ENCODE results near the gene CD300E. TPM values are rescaled to one million over a fixed set of nuclear protein-coding genes. Genes with fewer than 3 reads are reported as not detected.
"Not testable (repeated sequence)": the region's sequence is repeated elsewhere in the genome, so short reads cannot be mapped to it uniquely, and the experiment has no call there.

CD300E gene
- total and polyA plus RNA-seq, 5 donors from 2014 or later = 0.06 to 0.08 TPM; not detected in 3

DNA sequence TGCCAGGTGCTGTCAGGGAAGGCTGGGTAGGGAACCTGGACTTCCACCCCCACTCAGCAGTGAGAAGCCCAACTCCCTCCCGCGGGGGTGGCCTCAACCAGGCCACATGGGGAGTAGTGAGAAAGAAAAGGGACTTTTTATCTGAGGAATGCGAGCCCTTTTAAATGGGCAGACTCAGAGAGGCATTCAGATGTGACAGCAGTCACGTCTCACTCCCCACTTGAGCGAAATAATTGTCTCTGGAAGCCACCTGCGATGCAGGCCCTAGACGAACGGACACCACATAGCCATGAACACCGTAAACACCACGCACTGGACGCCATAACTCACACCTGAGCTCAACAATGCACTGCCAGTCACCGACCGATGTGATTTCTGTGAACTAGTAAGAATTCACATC is 11.9 kb upstream of the CD300E start:
- Histone ChIP-seq H3K27ac (ENCODE audit: insufficient read depth, low read length, poor library complexity, severe bottlenecking) (no peak overlapping the region), H3K4me1 (ENCODE audit: control insufficient read depth, insufficient read depth, low read length, poor library complexity, severe bottlenecking) (peaks cover 14% of the 10 kb centered on the region), H3K27me3 (ENCODE audit: control insufficient read depth, insufficient read depth, low read length) (peaks cover 12% of the 10 kb centered on the region), H3K36me3 (ENCODE audit: control insufficient read depth, insufficient read depth, low read length) (no peaks in the 10 kb centered on the region), H3K4me3 (ENCODE audit: low read depth, low read length) (no peak overlapping the region), H3K9me3 (ENCODE audit: control insufficient read depth in 2 of 2, low read length in 2 of 2) (no peaks in the 10 kb centered on the region)
- H3K9me3 Mint-ChIP-seq = peaks cover 0 to 2% (median 0%) of the 10 kb centered on the region in 7 donors
- no peaks in the 10 kb centered on the region for H3K36me3 Mint-ChIP-seq
- no peak for DNase-seq
- H3K27me3 Mint-ChIP-seq = peaks cover 36% of the 10 kb centered on the region
- no peak overlapping the region for H3K27ac Mint-ChIP-seq
- no peak overlapping the region for H3K4me3 Mint-ChIP-seq
- peaks cover 8 to 14% (median 12%) of the 10 kb centered on the region in 4 donors for H3K4me1 Mint-ChIP-seq
- no peak for ATAC-seq (ENCODE audit: low read depth in 2 of 2)

DNA sequence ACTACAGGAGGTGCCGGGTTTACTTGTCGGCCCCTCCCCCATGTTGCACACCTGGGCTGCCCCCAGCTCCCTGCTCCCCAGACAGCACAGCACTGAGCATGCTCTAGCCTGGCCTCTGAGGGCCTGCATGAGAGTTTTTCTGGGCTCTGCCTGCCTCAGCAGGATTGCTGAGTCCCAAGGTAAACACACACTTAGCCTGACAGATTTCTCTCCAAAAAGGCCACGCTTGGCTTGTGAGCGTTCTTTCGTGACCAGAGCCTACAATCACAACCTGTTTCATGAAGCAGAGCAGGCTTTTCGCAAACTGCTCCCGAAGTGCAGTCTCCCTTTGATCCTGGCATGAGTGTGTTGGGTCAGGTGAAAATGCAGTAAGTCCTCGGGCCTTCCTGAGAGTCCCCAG is 9.8 kb upstream of the CD300E start:
- H3K4me1 Mint-ChIP-seq = peaks cover 0 to 5% (median 0%) of the 10 kb centered on the region in 4 donors
- peaks cover 0 to 6% (median 0%) of the 10 kb centered on the region in 7 donors for H3K9me3 Mint-ChIP-seq
- no peaks in the 10 kb centered on the region for H3K36me3 ChIP-seq (ENCODE audit: control insufficient read depth, insufficient read depth, low read length)
- peak overlapping the region in 1 of 4 donors; percentile 8 for H3K4me3 Mint-ChIP-seq
- H3K27ac ChIP-seq (ENCODE audit: insufficient read depth, low read length, poor library complexity, severe bottlenecking) = no peak overlapping the region
- no peak overlapping the region for H3K4me3 ChIP-seq (ENCODE audit: low read depth, low read length)
- H3K4me1 ChIP-seq (ENCODE audit: control insufficient read depth, insufficient read depth, low read length, poor library complexity, severe bottlenecking) = no peaks in the 10 kb centered on the region
- H3K27me3 ChIP-seq (ENCODE audit: control insufficient read depth, insufficient read depth, low read length) = peaks cover 12% of the 10 kb centered on the region
- peaks cover 35% of the 10 kb centered on the region for H3K27me3 Mint-ChIP-seq
- H3K27ac Mint-ChIP-seq = no peak overlapping the region
- H3K36me3 Mint-ChIP-seq = no peaks in the 10 kb centered on the region
- no peak for ATAC-seq (ENCODE audit: low read depth in 2 of 2)
- no peaks in the 10 kb centered on the region for H3K9me3 ChIP-seq (ENCODE audit: control insufficient read depth in 2 of 2, low read length in 2 of 2)
- DNase-seq = no peak

DNA sequence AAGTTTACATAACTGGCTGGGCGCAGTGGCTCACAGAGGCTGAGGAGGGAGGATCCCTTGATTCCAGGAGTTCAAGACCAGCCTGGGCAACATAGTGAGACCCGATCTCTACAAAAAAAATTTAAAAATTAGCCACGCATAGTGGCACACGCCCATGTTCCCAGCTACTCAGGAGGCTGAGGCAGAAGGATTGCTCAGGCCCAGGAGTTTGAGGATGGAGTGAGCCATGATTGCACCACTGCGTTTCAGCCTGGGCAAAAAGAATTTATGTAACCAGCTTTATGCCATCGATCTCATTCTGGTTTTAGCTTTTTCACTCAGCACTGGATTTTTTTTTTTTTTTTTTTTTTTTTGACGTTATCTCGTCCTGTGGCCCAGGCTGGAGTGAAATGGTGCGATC is 9.1 kb upstream of the CD300E start:
- Histone ChIP-seq H3K4me1 (ENCODE audit: control insufficient read depth, insufficient read depth, low read length, poor library complexity, severe bottlenecking) (no peaks in the 10 kb centered on the region), H3K9me3 (ENCODE audit: control insufficient read depth in 2 of 2, low read length in 2 of 2) (no peaks in the 10 kb centered on the region), H3K27ac (ENCODE audit: insufficient read depth, low read length, poor library complexity, severe bottlenecking) (no peak overlapping the region), H3K4me3 (ENCODE audit: low read depth, low read length) (no peak overlapping the region), H3K36me3 (ENCODE audit: control insufficient read depth, insufficient read depth, low read length) (no peaks in the 10 kb centered on the region), H3K27me3 (ENCODE audit: control insufficient read depth, insufficient read depth, low read length) (peaks cover 8% of the 10 kb centered on the region)
- Mint-ChIP-seq H3K27me3 (peaks cover 33% of the 10 kb centered on the region), H3K4me3 (no peak overlapping the region), H3K27ac (peak overlapping the region in 1 of 3 donors; percentile 2), H3K9me3 (peaks cover 0 to 6% (median 0%) of the 10 kb centered on the region in 7 donors), H3K36me3 (no peaks in the 10 kb centered on the region), H3K4me1 (peaks cover 0 to 5% (median 0%) of the 10 kb centered on the region in 4 donors)
- no peak for ATAC-seq (ENCODE audit: low read depth in 2 of 2)
- DNase-seq = no peak

DNA sequence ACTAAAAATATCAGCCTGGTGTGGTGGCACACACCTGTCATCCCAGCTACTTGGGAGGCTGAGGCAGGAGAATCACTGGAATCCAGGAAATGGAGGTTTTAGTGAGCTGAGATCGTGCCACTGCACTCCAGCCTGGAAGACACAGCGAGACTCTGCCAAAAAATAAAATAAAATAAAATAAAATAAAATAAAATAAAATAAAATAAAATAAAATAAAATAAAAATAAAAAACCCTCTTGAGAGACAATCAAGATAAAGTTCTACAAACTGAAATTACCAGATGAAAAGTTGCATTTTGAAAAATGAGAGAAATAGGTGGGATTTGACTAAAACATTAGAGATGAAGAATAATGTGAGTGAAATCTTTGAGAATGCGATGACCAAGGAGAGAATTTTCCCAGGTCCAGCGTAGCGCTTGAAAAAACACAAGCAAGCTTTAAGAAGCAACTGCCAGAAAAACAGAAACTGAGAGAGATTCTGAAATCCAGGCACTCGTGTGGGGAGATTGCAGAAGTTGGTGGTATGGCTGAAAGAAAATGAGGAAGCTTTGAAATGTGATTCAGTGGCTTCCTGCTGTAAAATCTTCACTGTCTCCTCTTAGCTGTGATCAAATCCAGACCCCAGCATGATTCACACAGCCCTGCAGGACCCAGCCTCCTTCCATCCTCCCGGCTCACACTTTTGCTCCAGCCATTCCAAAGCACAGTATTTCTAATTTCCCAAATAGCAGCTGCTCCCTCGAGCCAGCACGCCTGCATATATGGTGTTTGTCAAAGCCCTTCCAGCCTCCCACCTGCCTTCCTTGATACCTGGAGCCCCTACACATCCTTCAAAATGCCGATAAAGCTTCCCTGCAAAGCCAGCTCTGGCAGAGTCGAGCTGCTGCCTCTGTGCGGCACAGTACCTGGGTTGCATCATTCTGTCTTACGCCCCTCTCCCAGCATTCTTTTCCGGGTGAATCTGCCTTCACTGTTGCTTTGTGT is 8.2 kb upstream of the CD300E start:
- H3K27ac ChIP-seq (ENCODE audit: insufficient read depth, low read length, poor library complexity, severe bottlenecking) = no peak overlapping the region
- DNase-seq = no peak
- Mint-ChIP-seq H3K9me3 (peaks cover 0 to 8% (median 0%) of the 10 kb centered on the region in 7 donors), H3K36me3 (no peaks in the 10 kb centered on the region), H3K27ac (peak overlapping the region in 1 of 3 donors; percentile 5), H3K4me1 (peaks cover 0 to 5% (median 0%) of the 10 kb centered on the region in 4 donors), H3K27me3 (peaks cover 32% of the 10 kb centered on the region), H3K4me3 (no peak overlapping the region)
- H3K4me3 ChIP-seq (ENCODE audit: low read depth, low read length) = no peak overlapping the region
- H3K9me3 ChIP-seq (ENCODE audit: control insufficient read depth in 2 of 2, low read length in 2 of 2) = peaks cover under 1 to 1% of the 10 kb centered on the region in 2 experiments
- H3K27me3 ChIP-seq (ENCODE audit: control insufficient read depth, insufficient read depth, low read length) = peaks cover 8% of the 10 kb centered on the region
- H3K36me3 ChIP-seq (ENCODE audit: control insufficient read depth, insufficient read depth, low read length) = no peaks in the 10 kb centered on the region
- peak; percentile 24 to 50 for ATAC-seq (ENCODE audit: low read depth in 2 of 2)
- no peaks in the 10 kb centered on the region for H3K4me1 ChIP-seq (ENCODE audit: control insufficient read depth, insufficient read depth, low read length, poor library complexity, severe bottlenecking)

DNA sequence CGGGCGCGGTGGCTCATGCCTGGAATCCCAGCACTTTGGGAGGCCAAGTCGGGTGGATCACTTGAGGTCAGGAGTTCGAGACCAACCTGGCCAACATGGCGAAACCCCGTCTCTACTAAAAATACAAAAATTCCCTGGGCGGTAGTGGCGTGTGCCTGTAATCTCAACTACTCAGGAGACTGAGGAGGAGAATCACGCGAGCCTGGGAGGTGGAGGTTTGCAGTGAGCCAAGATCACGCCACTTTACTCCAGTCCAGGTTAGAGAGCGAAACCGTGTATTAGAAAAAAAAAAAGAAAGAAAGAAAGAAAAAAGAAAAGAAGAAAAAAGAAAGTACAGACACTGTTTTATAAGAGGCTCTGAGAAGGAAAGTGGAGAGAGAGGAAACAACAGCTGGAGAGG is 6.7 kb upstream of the CD300E start:
- not testable (repeated sequence) for H3K27ac ChIP-seq (ENCODE audit: insufficient read depth, low read length, poor library complexity, severe bottlenecking); H3K4me3 Mint-ChIP-seq; H3K36me3 ChIP-seq (ENCODE audit: control insufficient read depth, insufficient read depth, low read length); H3K4me1 ChIP-seq (ENCODE audit: control insufficient read depth, insufficient read depth, low read length, poor library complexity, severe bottlenecking); ATAC-seq (ENCODE audit: low read depth in 2 of 2); H3K27ac Mint-ChIP-seq; H3K4me1 Mint-ChIP-seq; DNase-seq; H3K4me3 ChIP-seq (ENCODE audit: low read depth, low read length); H3K36me3 Mint-ChIP-seq
- Histone ChIP-seq H3K27me3 (ENCODE audit: control insufficient read depth, insufficient read depth, low read length) (peaks cover 17% of the 10 kb centered on the region), H3K9me3 (ENCODE audit: control insufficient read depth in 2 of 2, low read length in 2 of 2) (peaks cover 4 to 11% of the 10 kb centered on the region in 2 experiments)
- H3K9me3 Mint-ChIP-seq = peaks cover 0 to 12% (median 1%) of the 10 kb centered on the region in 7 donors
- H3K27me3 Mint-ChIP-seq = peaks cover 33% of the 10 kb centered on the region

DNA sequence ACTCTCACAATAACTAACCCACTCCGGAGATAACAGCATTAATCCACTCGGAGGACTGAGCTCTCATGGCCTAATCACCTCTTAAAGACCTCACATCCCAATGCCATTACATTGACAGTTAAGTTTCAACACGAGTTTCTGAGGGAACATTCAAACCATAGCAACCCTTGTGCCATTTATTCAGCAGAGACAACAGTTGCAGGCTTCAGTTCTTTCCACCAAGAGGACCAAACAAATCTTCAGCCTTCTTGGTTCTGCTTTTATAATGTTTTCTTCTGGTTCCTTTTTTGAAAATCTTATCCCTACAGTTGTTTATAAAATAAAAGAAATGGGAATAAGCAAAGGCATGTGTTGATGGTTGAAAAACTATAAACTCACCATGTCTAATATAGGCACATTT is 2.1 kb upstream of the CD300E start:
- DNase-seq = no peak

DNA sequence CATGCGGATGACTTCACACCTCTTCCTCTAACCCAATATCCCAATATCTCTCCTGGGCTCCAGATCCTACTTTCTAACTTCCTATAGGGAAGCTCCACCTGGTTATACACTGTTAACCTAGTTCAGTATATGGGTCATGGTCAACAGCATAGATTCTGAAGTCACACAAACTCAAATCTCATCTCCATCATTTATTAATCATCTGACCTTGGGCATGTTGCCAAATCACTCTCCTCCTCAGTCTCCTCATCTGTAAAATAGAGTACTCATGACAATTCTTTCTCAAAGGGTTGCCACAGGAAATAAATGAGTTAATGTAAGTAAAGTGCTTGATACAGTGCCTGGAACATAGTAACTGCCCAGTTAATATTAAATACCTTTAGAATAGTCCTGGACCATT is 593 bp upstream of the CD300E start:
- peaks cover 51% of the 10 kb centered on the region for H3K27me3 Mint-ChIP-seq
- no peak overlapping the region for H3K4me3 ChIP-seq (ENCODE audit: low read depth, low read length)
- no peak overlapping the region for H3K4me3 Mint-ChIP-seq
- H3K27ac Mint-ChIP-seq = no peak overlapping the region
- DNase-seq = no peak
- H3K27ac ChIP-seq (ENCODE audit: insufficient read depth, low read length, poor library complexity, severe bottlenecking) = no peak overlapping the region
- peaks cover 0 to 12% (median 4%) of the 10 kb centered on the region in 7 donors for H3K9me3 Mint-ChIP-seq
- H3K4me1 ChIP-seq (ENCODE audit: control insufficient read depth, insufficient read depth, low read length, poor library complexity, severe bottlenecking) = no peaks in the 10 kb centered on the region
- peaks cover 25% of the 10 kb centered on the region for H3K27me3 ChIP-seq (ENCODE audit: control insufficient read depth, insufficient read depth, low read length)
- no peaks in the 10 kb centered on the region for H3K36me3 Mint-ChIP-seq
- H3K9me3 ChIP-seq (ENCODE audit: control insufficient read depth in 2 of 2, low read length in 2 of 2) = peaks cover 4 to 11% of the 10 kb centered on the region in 2 experiments
- no peak for ATAC-seq (ENCODE audit: low read depth in 2 of 2)
- no peaks in the 10 kb centered on the region for H3K4me1 Mint-ChIP-seq
- H3K36me3 ChIP-seq (ENCODE audit: control insufficient read depth, insufficient read depth, low read length) = no peaks in the 10 kb centered on the region

More for the DNA sequence above, 2.1 kb upstream of the CD300E start:
- Histone ChIP-seq H3K36me3 (ENCODE audit: control insufficient read depth, insufficient read depth, low read length) (no peaks in the 10 kb centered on the region), H3K9me3 (ENCODE audit: control insufficient read depth in 2 of 2, low read length in 2 of 2) (peaks cover 4 to 11% of the 10 kb centered on the region in 2 experiments), H3K27me3 (ENCODE audit: control insufficient read depth, insufficient read depth, low read length) (peaks cover 25% of the 10 kb centered on the region), H3K4me1 (ENCODE audit: control insufficient read depth, insufficient read depth, low read length, poor library complexity, severe bottlenecking) (no peaks in the 10 kb centered on the region), H3K27ac (ENCODE audit: insufficient read depth, low read length, poor library complexity, severe bottlenecking) (no peak overlapping the region), H3K4me3 (ENCODE audit: low read depth, low read length) (no peak overlapping the region)
- Mint-ChIP-seq H3K9me3 (peaks cover 0 to 12% (median 4%) of the 10 kb centered on the region in 7 donors), H3K27me3 (peaks cover 49% of the 10 kb centered on the region), H3K27ac (peak overlapping the region in 1 of 3 donors; percentile 20), H3K4me3 (no peak overlapping the region), H3K4me1 (peaks cover 0 to 1% (median 0%) of the 10 kb centered on the region in 4 donors), H3K36me3 (no peaks in the 10 kb centered on the region)
- no peak for ATAC-seq (ENCODE audit: low read depth in 2 of 2)
